HEK293T (cell line): Measurements from ENCODE around the gene PAX2.

Experiments
- CTCF ChIA-PET: fragments of 350-600 bp; formaldehyde crosslinking; extraction: SDS; loops from one replicate; lab custom pipeline; 2021; ENCODE audit warnings: antibody characterized with exemption, inconsistent platforms; lab: Yijun Ruan, JAX
- POLR2A ChIA-PET: fragments of 350-600 bp; formaldehyde crosslinking; extraction: SDS; loops from one replicate; lab custom pipeline; 2020; ENCODE audit warnings: antibody characterized with exemption, inconsistent platforms; lab: Yijun Ruan, JAX
- DNase-seq: peaks from one replicate; pipeline ENCODE4 v3.0.0; 2012; ENCODE audit warnings: mixed read lengths; ENCODE audit errors: extremely low spot score
- ARNT ChIP-seq: fragments of 450-650 bp; IDR thresholded peaks from 2 replicates; pipeline ENCODE4 v1.6.1; 2017; ENCODE audit warnings: mild to moderate bottlenecking
- BHLHE40 ChIP-seq: fragments of 450-650 bp; IDR thresholded peaks from 2 replicates; pipeline ENCODE4 v1.6.1; 2016; ENCODE audit warnings: mild to moderate bottlenecking, moderate library complexity, borderline replicate concordance
- CTBP1 ChIP-seq: fragments of 450-650 bp; IDR thresholded peaks from 2 replicates; pipeline ENCODE4 v1.6.1; 2016; ENCODE audit warnings: borderline replicate concordance
- ELF4 ChIP-seq: fragments of 450-650 bp; IDR thresholded peaks from 2 replicates; pipeline ENCODE4 v1.6.1; 2017; ENCODE audit warnings: antibody characterized with exemption
- FOXA1 ChIP-seq: fragments of 450-650 bp; IDR thresholded peaks from 2 replicates; pipeline ENCODE4 v1.6.1; 2016; ENCODE audit warnings: mild to moderate bottlenecking
- FOXK2 ChIP-seq: fragments of 450-650 bp; IDR thresholded peaks from 2 replicates; pipeline ENCODE4 v1.6.1; 2016; ENCODE audit warnings: mild to moderate bottlenecking
- FOXM1 ChIP-seq: fragments of 450-650 bp; IDR thresholded peaks from 2 replicates; pipeline ENCODE4 v1.6.1; 2017; ENCODE audit warnings: mild to moderate bottlenecking, borderline replicate concordance
- HDGF ChIP-seq: fragments of 450-650 bp; IDR thresholded peaks from 2 replicates; pipeline ENCODE4 v1.6.1; 2017; ENCODE audit warnings: antibody characterized with exemption, borderline replicate concordance
- L3MBTL2 ChIP-seq: fragments of 450-650 bp; conservative IDR thresholded peaks from 2 replicates; pipeline ENCODE4 v1.6.1; 2016; ENCODE audit warnings: mild to moderate bottlenecking
- LEF1 ChIP-seq: fragments of 450-650 bp; IDR thresholded peaks from 2 replicates; pipeline ENCODE4 v1.6.1; 2017; ENCODE audit warnings: mild to moderate bottlenecking, borderline replicate concordance
- NFRKB ChIP-seq: fragments of 450-650 bp; IDR thresholded peaks from 2 replicates; pipeline ENCODE4 v1.6.1; 2016; ENCODE audit warnings: mild to moderate bottlenecking, moderate library complexity
- SP1 ChIP-seq: fragments of 450-650 bp; IDR thresholded peaks from 2 replicates; pipeline ENCODE4 v1.6.1; 2017
- SUZ12 ChIP-seq: fragments of 450-650 bp; IDR thresholded peaks from 2 replicates; pipeline ENCODE4 v1.6.1; 2016; ENCODE audit warnings: mild to moderate bottlenecking
- TARDBP ChIP-seq: fragments of 450-650 bp; IDR thresholded peaks from 2 replicates; pipeline ENCODE4 v1.6.1; 2016
- ZNF384 ChIP-seq: fragments of 450-650 bp; IDR thresholded peaks from 2 replicates; pipeline ENCODE4 v1.6.1; 2016
- TF ChIP-seq, protein P1 (sequence below): fragments of 450-650 bp; IDR thresholded peaks from 2 replicates; pipeline ENCODE4 v1.6.1; 2016

PAX2 gene

DNA sequence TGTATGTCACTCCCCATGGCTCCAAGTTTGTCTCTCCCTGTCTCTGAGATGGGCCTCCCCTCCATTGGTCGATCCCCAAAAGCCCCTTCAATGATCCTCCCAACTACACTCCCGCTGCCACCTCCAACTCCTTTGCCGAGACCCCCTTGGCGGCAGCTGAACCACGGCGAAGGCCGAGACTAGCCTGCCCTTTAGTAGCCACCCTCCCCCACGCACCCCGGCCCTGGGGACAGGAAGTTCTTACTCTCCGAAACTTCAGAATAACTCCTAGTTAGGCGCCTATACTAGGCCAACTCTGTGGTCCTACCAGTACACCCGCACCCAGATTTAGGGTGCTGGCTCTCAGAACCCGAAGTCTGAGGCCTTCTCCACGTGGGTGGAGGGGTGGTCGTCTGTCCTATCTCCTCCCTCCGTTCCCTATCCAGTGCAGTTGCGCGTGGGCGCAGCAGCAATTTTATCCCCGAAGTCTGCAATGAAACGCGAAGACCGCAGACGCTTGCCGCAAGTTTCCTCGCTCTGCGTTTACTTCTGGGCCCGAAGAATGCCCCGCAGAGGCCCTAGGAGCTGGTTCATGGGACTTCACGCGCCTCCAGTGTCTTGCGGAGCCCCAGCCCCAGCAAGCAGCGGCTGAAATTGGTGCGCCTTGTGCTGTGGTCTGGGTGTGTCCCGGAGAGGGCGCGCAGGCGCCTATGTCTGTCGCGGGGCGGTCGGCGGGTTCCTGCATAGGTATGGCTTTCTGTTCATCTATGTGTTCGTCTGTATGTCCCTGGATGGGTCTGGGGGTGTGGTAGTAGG lies 84.7 kb downstream of the PAX2 start:
- no peak for DNase-seq
- ChIA-PET CTCF (no interaction called here), POLR2A (no interaction called here)
- TF ChIP-seq FOXK2 (no peak), HDGF (no peak), ZNF384 (no peak), BHLHE40 (no peak), LEF1 (no peak), L3MBTL2 (no peak), FOXA1 (no peak), ARNT (no peak), ELF4 (no peak), TARDBP (no peak), FOXM1 (no peak), SUZ12 (no peak), NFRKB (no peak), SP1 (no peak), CTBP1 (no peak)
- TF ChIP-seq, protein P1, sequence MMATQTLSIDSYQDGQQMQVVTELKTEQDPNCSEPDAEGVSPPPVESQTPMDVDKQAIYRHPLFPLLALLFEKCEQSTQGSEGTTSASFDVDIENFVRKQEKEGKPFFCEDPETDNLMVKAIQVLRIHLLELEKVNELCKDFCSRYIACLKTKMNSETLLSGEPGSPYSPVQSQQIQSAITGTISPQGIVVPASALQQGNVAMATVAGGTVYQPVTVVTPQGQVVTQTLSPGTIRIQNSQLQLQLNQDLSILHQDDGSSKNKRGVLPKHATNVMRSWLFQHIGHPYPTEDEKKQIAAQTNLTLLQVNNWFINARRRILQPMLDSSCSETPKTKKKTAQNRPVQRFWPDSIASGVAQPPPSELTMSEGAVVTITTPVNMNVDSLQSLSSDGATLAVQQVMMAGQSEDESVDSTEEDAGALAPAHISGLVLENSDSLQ, result no peak

DNA sequence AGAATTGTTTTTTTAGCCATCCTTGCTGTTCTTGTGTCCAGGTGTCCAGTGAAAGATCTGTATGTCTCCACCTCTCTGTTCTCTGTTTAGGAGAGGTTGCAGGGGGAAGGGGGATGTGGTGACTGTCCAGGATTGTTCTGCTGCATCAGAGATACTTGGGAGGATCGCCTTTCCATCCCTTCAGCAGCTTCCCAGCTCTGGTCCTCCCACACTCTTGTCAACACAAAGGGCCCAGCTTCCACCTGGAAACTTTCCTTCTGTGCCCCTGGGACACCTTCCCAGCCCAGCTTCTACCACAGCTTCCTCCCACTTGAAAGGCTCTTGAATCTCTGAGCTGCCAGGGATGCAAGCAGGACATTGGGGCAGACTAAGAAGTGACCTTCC lies 85.3 kb downstream of the PAX2 start:
- CTCF ChIA-PET, result no interaction called here
- DNase-seq, result no peak
- no peak for TF ChIP-seq HDGF
- TF ChIP-seq TARDBP, result no peak
- no peak for TF ChIP-seq FOXK2
- TF ChIP-seq SUZ12, result no peak
- no peak for TF ChIP-seq BHLHE40
- TF ChIP-seq NFRKB, result no peak
- no peak for TF ChIP-seq LEF1
- no peak for TF ChIP-seq FOXA1
- TF ChIP-seq ELF4, result no peak
- POLR2A ChIA-PET, result no interaction called here

DNA sequence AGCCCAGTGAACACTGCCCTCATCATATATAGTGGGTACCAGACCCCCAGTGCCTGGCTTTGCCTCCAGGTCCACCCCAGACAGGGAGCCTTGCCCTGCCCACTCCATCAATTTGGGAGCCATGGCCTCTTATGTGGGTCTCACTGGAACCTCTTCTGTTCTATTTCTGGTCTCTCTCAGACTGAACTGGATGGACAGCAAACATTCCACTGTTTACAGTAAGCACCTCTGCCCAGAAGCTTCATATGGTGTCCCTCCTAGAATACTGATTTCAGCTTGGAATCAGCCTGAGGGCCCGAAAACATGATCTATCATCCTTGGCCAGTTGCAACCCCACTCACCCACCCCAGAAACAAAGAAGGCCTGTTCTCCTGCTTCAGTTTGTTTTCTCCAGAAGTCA lies 86.4 kb downstream of the PAX2 start:
- TF ChIP-seq SUZ12 (no peak), NFRKB (no peak), FOXM1 (no peak)
- ChIA-PET CTCF (no interaction called here), POLR2A (no interaction called here)
- no peak for DNase-seq

DNA sequence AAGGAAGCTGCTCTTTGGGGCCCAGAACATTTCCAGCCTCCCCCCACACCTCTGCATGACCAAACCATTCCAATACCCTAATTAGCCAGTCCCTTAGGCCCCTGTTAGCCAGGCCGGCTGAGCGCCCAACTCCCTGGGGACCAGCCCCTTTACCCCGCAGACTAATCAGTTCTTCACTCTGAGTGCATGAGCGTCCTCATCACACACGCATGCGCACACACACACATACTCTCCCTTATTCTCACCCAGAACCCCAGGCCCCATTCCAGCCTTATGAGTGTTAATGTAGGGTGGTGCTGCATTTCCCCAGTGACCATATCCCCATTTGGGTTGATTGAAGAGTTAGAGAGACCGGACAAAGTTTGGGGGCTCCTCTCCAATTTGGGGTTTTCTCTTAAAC lies 90.4 kb downstream of the PAX2 start:
- TF ChIP-seq, protein P1, result no peak
- no peak for TF ChIP-seq FOXM1
- no peak for TF ChIP-seq SUZ12
- no peak for TF ChIP-seq HDGF
- no peak for TF ChIP-seq L3MBTL2
- no peak for TF ChIP-seq NFRKB
- no peak for TF ChIP-seq FOXA1
- POLR2A ChIA-PET, result no interaction called here
- CTCF ChIA-PET, result no interaction called here

DNA sequence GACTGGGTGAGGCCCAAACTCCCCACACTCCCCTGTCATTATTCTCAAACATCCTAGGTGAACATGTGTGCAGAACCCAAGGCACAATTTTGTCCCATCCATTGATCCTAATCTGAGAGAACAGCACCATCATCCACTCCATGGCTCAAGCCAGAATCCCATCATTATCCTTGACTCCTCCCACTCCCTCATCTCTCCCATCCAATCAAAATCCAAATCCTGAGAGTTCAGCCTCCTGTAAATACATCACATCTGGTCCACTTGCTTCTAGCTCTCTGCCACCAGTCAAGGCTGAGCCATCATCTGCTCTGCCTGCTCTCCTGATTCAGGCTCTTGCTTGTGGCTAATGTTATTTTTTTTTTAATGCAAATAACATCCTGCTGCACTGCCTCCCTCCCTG lies 91.5 kb downstream of the PAX2 start:
- POLR2A ChIA-PET, result no interaction called here
- CTCF ChIA-PET, result no interaction called here
- TF ChIP-seq ZNF384, result no peak
- TF ChIP-seq ELF4, result no peak
- DNase-seq, result no peak

More for the DNA sequence above, 90.4 kb downstream of the PAX2 start:
- no peak for DNase-seq

DNA sequence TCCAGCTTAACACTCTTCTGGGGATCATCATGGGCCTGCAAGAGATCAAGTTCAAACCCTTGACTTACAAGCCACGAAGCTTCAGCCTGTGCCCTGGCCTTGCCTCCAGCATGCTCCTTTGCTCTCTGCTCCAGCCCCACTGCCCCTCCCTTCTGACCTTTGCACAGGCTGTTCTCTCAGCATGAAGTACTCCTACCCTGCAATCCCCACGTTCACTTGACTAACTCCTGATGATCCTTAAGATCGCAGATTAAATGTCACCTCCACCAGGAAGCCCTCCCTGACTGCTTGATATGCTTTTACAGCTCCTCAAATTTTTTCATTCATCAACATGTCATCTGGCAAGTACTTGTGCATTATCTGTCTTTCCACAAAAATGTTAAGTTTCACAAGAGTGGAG lies 91.9 kb downstream of the PAX2 start:
- DNase-seq, result no peak
- ChIA-PET POLR2A (no interaction called here), CTCF (no interaction called here)
- TF ChIP-seq LEF1 (no peak), ARNT (no peak), HDGF (no peak), FOXK2 (no peak), FOXM1 (no peak), TARDBP (no peak), NFRKB (no peak), ELF4 (no peak), CTBP1 (no peak), FOXA1 (no peak), ZNF384 (no peak), L3MBTL2 (no peak), BHLHE40 (no peak), SUZ12 (no peak), SP1 (no peak)
- TF ChIP-seq, protein P1, result no peak
